Measurements from ENCODE around the gene PIGM. TPM values are rescaled to one million over a fixed set of nuclear protein-coding genes. Genes with fewer than 3 reads are reported as not detected.

PIGM gene
- total RNA-seq, 2 experiments from 2014 or later = 5.2 to 5.7 TPM

GRCh38 chr1:160011781-160012180 lies 20.0 kb downstream of the PIGM start:
- ChIA-PET CTCF (interaction anchor here (0.6 kb wide), 1 partner anchor 12 kb away, joined by 3 read pairs; no protein-coding TSS in a partner anchor), POLR2A (no interaction called here)
- Mint-ChIP-seq H3K9me3 (no peaks in the 10 kb centered on the region), H3K36me3 (ENCODE audit: low read depth) (no peaks in the 10 kb centered on the region), H3K4me3 (no peak overlapping the region), H3K27ac (no peak overlapping the region), H3K27me3 (peaks cover 9% of the 10 kb centered on the region), H3K4me1 (no peaks in the 10 kb centered on the region)
- DNase-seq = no peak

DNA sequence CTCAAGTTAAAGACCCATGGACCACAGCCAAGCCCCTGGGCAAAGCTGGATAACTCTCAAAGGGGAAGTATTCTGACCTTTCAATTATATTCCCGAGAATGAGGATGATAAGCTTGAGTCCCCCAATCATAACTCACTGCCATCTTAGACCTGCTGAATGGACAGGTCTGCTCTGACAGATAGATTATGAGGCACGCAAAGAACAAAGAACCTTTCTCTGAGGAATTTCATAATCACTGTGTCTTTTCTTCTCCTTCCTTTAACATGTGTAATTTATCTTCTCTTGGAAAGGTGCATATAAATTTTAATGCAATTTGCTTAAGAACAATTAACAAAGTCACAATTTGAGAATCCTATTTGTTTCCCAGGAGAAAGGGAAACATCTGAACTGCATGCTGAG lies 22.0 kb downstream of the PIGM start:
- CTCF ChIA-PET = interaction anchor here (4.9 to 7.4 kb wide), 3 partner anchors 12 to 118 kb away, joined by 37 to 160 read pairs (median 90); no protein-coding TSS in a partner anchor
- Mint-ChIP-seq H3K27me3 (peaks cover 9% of the 10 kb centered on the region), H3K27ac (no peak overlapping the region), H3K4me1 (no peaks in the 10 kb centered on the region), H3K36me3 (ENCODE audit: low read depth) (no peaks in the 10 kb centered on the region), H3K9me3 (no peaks in the 10 kb centered on the region), H3K4me3 (no peak overlapping the region)
- POLR2A ChIA-PET = no interaction called here
- DNase-seq = no peak

DNA sequence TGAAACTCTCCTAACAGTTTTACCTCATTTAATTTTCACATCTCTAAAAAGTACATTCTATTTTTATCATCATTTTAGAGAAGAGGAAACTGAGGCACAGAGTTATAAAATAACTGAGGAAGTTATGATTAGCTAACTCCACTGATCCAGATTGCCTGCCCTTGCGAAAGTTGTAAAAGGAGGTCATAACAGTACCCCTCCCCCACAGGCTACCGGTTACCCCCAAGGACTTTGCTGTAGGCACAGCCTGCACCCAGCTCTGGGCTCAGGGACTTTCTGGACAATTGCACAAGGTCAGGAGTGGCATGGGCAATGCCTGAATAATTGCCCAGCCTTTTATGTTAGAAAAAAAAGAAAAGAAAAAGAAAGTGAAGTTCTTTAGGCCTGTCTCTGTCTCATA lies 22.7 kb downstream of the PIGM start:
- DNase-seq = no peak
- Mint-ChIP-seq H3K27ac (no peak overlapping the region), H3K4me1 (no peaks in the 10 kb centered on the region), H3K36me3 (ENCODE audit: low read depth) (no peaks in the 10 kb centered on the region), H3K4me3 (no peak overlapping the region), H3K9me3 (no peaks in the 10 kb centered on the region), H3K27me3 (peaks cover 9% of the 10 kb centered on the region)
- POLR2A ChIA-PET = no interaction called here
- CTCF ChIA-PET = interaction anchor here (0.7 to 7.4 kb wide), 9 partner anchors 13 to 795 kb away, joined by 3 to 160 read pairs (median 37); partner anchors contain the start of genes FCRL6 and PIGM

GRCh38 chr1:160007577-160008200 lies 24.1 kb downstream of the PIGM start:
- Mint-ChIP-seq H3K4me1 (no peaks in the 10 kb centered on the region), H3K4me3 (no peak overlapping the region), H3K9me3 (no peaks in the 10 kb centered on the region), H3K27ac (no peak overlapping the region), H3K36me3 (ENCODE audit: low read depth) (no peaks in the 10 kb centered on the region), H3K27me3 (peaks cover 9% of the 10 kb centered on the region)
- ChIA-PET CTCF (interaction anchor here (0.5 to 7.4 kb wide), 41 partner anchors 9 to 798 kb away, joined by 3 to 160 read pairs (median 6); partner anchors contain the start of genes DUSP23, FCRL6, KCNJ9 and PIGM), POLR2A (interaction anchor here (1.0 to 2.0 kb wide), 5 partner anchors 24 to 84 kb away, joined by 3 to 7 read pairs (median 5); partner anchors contain the start of gene TAGLN2)
- DNase-seq = no peak

DNA sequence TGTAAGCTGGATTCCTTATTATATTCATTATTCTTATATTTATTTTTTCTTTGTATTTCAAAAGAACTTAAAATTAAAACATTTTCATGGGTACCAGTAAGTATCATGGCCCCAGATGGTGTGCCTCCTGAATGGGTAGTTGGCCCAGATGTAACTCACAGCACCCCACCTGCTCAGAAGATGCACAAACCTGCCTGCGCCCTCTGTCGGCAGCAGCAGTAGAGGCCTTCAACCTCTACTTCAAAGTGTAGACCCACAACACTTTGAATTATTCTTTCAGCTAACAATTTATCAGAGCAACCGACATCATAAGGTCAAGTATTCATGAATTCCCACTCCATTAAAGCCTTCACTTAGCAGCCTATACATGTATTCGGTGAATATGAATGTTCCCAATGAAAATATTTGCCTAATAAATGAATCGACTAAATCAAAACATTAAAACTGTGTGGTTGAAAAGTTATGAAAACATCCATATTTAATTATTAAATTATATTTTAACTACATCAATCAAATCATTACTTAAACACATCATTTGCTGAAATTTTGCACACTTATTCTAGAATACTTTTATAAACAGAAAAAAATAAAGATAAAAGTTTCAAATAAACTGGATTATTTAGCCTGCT lies 25.4 kb downstream of the PIGM start:
- no peak overlapping the region for H3K27ac Mint-ChIP-seq
- POLR2A ChIA-PET = interaction anchor here (1.7 kb wide), 1 partner anchor 83 kb away, joined by 5 read pairs; no protein-coding TSS in a partner anchor

GRCh38 chr1:160005070-160005469 lies 26.7 kb downstream of the PIGM start:
- no peaks in the 10 kb centered on the region for H3K9me3 Mint-ChIP-seq
- H3K4me3 Mint-ChIP-seq = no peak overlapping the region
- H3K36me3 Mint-ChIP-seq (ENCODE audit: low read depth) = no peaks in the 10 kb centered on the region
- H3K27ac Mint-ChIP-seq = no peak overlapping the region
- H3K27me3 Mint-ChIP-seq = peaks cover 7% of the 10 kb centered on the region
- no peak for DNase-seq
- ChIA-PET CTCF (interaction anchor here (1.2 to 7.4 kb wide), 11 partner anchors 11 to 205 kb away, joined by 4 to 160 read pairs (median 38); partner anchors contain the start of genes FCRL6 and TAGLN2), POLR2A (no interaction called here)
- no peaks in the 10 kb centered on the region for H3K4me1 Mint-ChIP-seq

More for the DNA sequence above, 25.4 kb downstream of the PIGM start:
- Mint-ChIP-seq H3K4me1 (no peaks in the 10 kb centered on the region), H3K36me3 (ENCODE audit: low read depth) (no peaks in the 10 kb centered on the region), H3K9me3 (no peaks in the 10 kb centered on the region), H3K27me3 (peaks cover 9% of the 10 kb centered on the region), H3K4me3 (no peak overlapping the region)
- CTCF ChIA-PET = interaction anchor here (0.7 to 7.4 kb wide), 41 partner anchors 8 to 798 kb away, joined by 3 to 160 read pairs (median 6); partner anchors contain the start of genes DUSP23, FCRL6, IGSF9 and PIGM
- DNase-seq = peak; percentile 79

DNA sequence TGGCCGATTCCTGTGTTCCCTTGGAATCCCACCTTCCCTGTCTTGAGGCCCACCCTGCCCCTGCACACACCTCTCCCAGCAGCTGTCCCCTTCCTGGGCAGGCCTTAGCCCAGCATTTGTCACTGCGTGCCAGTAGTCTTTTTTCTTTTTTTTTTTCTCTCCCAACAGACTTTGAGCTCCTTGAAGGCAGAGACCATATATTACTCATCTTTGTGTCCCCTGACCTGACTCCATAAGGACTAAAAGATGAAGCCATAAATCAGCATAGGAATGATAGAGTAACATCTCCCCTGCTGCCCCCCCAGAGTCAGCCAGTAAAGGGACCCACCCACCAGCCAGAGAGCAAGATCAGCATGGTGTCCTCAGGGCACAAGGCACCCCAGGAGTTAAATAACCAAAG lies 27.4 kb downstream of the PIGM start:
- peaks cover 6% of the 10 kb centered on the region for H3K27me3 Mint-ChIP-seq
- no peak overlapping the region for H3K4me3 Mint-ChIP-seq
- H3K4me1 Mint-ChIP-seq = no peaks in the 10 kb centered on the region
- POLR2A ChIA-PET = interaction anchor here (0.8 kb wide), 1 partner anchor 27 kb away, joined by 3 read pairs; the partner anchor contains the start of gene PIGM
- no peak for DNase-seq
- H3K27ac Mint-ChIP-seq = no peak overlapping the region
- no peaks in the 10 kb centered on the region for H3K9me3 Mint-ChIP-seq
- no peaks in the 10 kb centered on the region for H3K36me3 Mint-ChIP-seq (ENCODE audit: low read depth)
- CTCF ChIA-PET = interaction anchor here (0.7 to 7.4 kb wide), 3 partner anchors 11 to 67 kb away, joined by 3 to 160 read pairs (median 6); no protein-coding TSS in a partner anchor

DNA sequence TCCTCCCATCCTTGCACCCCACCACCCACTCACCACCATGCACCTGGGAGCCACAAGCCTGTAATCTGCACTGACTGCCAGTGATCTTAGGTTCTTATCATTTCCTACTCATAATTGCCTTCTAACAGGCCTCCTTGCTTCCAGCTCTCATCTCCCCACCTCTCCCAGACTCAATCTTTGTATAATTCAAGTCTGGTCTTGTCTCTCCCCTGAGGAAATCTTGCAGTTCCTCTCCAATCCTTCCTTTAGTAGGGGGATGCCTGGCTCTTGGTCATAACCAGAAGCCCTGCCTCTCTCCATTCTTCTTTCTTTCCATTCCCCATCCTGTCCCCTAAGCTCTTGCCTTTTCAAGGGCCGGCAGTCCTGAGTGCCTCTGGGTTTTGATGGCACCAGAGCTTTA lies 27.8 kb downstream of the PIGM start:
- H3K27ac Mint-ChIP-seq = no peak overlapping the region
- CTCF ChIA-PET = interaction anchor here (0.7 to 7.4 kb wide), 4 partner anchors 10 to 206 kb away, joined by 3 to 160 read pairs (median 5); no protein-coding TSS in a partner anchor
- no peak overlapping the region for H3K4me3 Mint-ChIP-seq
- POLR2A ChIA-PET = interaction anchor here (0.8 kb wide), 1 partner anchor 28 kb away, joined by 3 read pairs; the partner anchor contains the start of gene PIGM
- H3K36me3 Mint-ChIP-seq (ENCODE audit: low read depth) = no peaks in the 10 kb centered on the region
- H3K27me3 Mint-ChIP-seq = peaks cover 10% of the 10 kb centered on the region
- no peaks in the 10 kb centered on the region for H3K9me3 Mint-ChIP-seq
- no peak for DNase-seq
- H3K4me1 Mint-ChIP-seq = no peaks in the 10 kb centered on the region

DNA sequence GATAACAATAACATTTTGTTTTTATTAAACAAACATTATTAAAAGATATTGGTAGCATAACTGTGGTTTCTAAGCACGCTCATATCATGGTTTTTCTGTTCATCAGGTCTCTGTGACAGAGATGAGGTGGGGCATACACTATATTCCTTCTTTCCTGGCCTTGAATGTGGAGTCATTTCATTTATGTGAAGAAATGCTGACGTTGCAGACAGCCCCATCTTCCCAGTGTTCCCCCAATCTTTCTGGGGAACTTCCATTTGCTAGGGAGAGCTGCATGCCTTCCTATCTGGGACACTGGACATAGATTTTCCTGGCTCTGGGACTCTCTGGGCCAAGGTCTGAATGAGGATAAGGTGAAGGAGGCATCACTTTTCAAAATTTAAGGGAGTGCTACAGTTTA lies 30.4 kb downstream of the PIGM start:
- POLR2A ChIA-PET = no interaction called here
- H3K4me1 Mint-ChIP-seq = no peaks in the 10 kb centered on the region

GRCh38 chr1:159999204-159999603 lies 32.6 kb downstream of the PIGM start:
- ChIA-PET POLR2A (no interaction called here), CTCF (interaction anchor here (1.8 kb wide), 1 partner anchor 8 kb away, joined by 14 read pairs; no protein-coding TSS in a partner anchor)
- H3K36me3 Mint-ChIP-seq (ENCODE audit: low read depth) = no peaks in the 10 kb centered on the region
- H3K4me3 Mint-ChIP-seq = no peak overlapping the region
- H3K9me3 Mint-ChIP-seq = no peaks in the 10 kb centered on the region
- no peak overlapping the region for H3K27ac Mint-ChIP-seq
- no peaks in the 10 kb centered on the region for H3K4me1 Mint-ChIP-seq
- DNase-seq = no peak
- peaks cover 43% of the 10 kb centered on the region for H3K27me3 Mint-ChIP-seq

More for the DNA sequence above, 30.4 kb downstream of the PIGM start:
- CTCF ChIA-PET = interaction anchor here (1.9 kb wide), 1 partner anchor 44 kb away, joined by 5 read pairs; no protein-coding TSS in a partner anchor
- DNase-seq = no peak
- H3K36me3 Mint-ChIP-seq (ENCODE audit: low read depth) = no peaks in the 10 kb centered on the region
- no peaks in the 10 kb centered on the region for H3K9me3 Mint-ChIP-seq
- peaks cover 27% of the 10 kb centered on the region for H3K27me3 Mint-ChIP-seq
- no peak overlapping the region for H3K27ac Mint-ChIP-seq
- no peak overlapping the region for H3K4me3 Mint-ChIP-seq

GRCh38 chr1:159996653-159997052 lies 35.1 kb downstream of the PIGM start:
- H3K27ac Mint-ChIP-seq = no peak overlapping the region
- ChIA-PET POLR2A (no interaction called here), CTCF (interaction anchor here (1.2 kb wide), 1 partner anchor 10 kb away, joined by 4 read pairs; no protein-coding TSS in a partner anchor)
- DNase-seq = no peak
- no peaks in the 10 kb centered on the region for H3K9me3 Mint-ChIP-seq
- H3K4me3 Mint-ChIP-seq = no peak overlapping the region
- peaks cover 50% of the 10 kb centered on the region for H3K27me3 Mint-ChIP-seq
- no peaks in the 10 kb centered on the region for H3K36me3 Mint-ChIP-seq (ENCODE audit: low read depth)
- H3K4me1 Mint-ChIP-seq = peaks cover 2% of the 10 kb centered on the region

DNA sequence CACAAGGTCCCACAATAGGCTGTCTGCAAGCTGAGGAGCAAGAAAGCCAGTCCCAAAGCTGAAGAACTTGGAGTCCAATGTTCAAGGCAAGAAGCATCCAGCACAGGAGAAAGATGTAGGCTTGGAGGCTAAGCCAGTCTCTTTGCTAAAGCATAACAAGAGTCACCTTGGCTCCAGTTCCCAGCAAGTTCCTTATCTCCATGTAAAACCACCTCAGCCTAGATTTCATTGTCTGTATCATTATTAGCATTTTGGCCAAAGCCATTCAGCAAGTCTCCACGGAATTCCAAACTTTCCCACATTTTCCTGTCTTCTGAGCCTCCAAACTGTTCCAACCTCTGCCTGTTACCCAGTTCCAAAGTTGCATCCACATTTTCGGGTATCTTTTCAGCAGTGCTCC lies 36.9 kb downstream of the PIGM start:
- CTCF ChIA-PET = interaction anchor here (1.5 to 1.7 kb wide), 2 partner anchors 12 to 51 kb away, joined by 3 to 12 read pairs; no protein-coding TSS in a partner anchor

GRCh38 chr1:159993911-159994310 lies 37.9 kb downstream of the PIGM start:
- no peak overlapping the region for H3K4me3 Mint-ChIP-seq
- H3K4me1 Mint-ChIP-seq = peaks cover 7% of the 10 kb centered on the region
- ChIA-PET POLR2A (no interaction called here), CTCF (interaction anchor here (1.1 to 1.7 kb wide), 4 partner anchors 10 to 91 kb away, joined by 3 to 12 read pairs (median 4); no protein-coding TSS in a partner anchor)
- peaks cover 41% of the 10 kb centered on the region for H3K27me3 Mint-ChIP-seq
- H3K36me3 Mint-ChIP-seq (ENCODE audit: low read depth) = no peaks in the 10 kb centered on the region
- no peak for DNase-seq
- H3K27ac Mint-ChIP-seq = no peak overlapping the region
- H3K9me3 Mint-ChIP-seq = no peaks in the 10 kb centered on the region

More for the DNA sequence above, 36.9 kb downstream of the PIGM start:
- H3K4me3 Mint-ChIP-seq = no peak overlapping the region
- H3K9me3 Mint-ChIP-seq = no peaks in the 10 kb centered on the region
- DNase-seq = no peak
- no peak overlapping the region for H3K27ac Mint-ChIP-seq
- H3K27me3 Mint-ChIP-seq = peaks cover 47% of the 10 kb centered on the region
- POLR2A ChIA-PET = no interaction called here
- peaks cover 7% of the 10 kb centered on the region for H3K4me1 Mint-ChIP-seq
- H3K36me3 Mint-ChIP-seq (ENCODE audit: low read depth) = no peaks in the 10 kb centered on the region
